GM21447 (cell line): Measurements from ENCODE around the gene AMOTL1.
"Not testable (repeated sequence)": the region's sequence is repeated elsewhere in the genome, so short reads cannot be mapped to it uniquely, and the experiment has no call there.

Experiments used
- ATAC-seq: cut with Tn5 transposase; IDR thresholded peaks from one replicate; pipeline ENCODE4 v1.9.1; 2021; ENCODE audit not compliant: unreplicated experiment

The AMOTL1 gene

DNA sequence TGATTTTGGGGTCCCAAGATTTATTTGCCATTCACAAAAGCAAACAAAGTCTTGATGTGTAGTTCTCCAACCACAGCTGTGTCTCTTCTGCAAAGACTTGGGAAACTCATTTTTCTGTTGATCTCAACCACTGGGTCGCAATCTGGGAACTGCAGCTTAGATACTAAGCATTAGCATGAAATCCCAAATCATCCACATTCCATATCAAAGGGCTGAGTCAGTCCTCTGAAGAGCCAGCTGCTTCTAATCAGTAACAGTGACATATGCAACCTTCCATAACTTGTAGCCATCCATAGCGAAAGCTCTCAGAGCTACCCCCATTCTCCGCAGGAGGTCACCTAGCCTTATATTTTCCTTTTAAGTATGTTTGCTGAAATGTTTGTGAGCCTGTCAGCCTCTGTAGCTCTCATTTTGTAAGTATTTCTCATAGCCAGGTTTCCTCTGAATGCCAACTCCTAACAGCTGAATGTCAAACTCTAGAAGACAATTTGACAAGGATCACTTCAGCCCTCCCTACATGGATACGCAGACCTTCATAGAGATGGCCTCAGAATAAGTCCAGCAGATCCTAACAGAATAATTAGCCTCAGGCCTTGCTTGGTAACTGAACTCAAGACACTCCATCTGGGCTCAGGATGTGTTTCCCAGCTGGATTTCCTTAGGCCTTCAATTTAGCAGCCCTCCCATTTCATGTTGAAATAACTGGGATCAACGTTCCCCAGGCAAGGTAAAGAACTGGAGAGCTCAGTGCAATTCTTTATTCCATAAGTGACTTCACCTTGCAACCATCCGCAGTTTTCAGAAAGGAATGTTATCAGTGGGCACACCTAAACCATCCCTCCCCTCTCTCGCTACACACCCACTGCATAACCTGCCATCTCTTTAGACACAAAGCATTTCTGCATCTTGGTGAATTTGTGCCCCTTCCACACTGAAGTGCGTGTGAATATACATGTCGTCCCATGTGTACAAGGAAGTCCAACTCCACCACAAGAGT is 44.9 kb downstream of the AMOTL1 start:
- ATAC-seq = not testable (repeated sequence)

DNA sequence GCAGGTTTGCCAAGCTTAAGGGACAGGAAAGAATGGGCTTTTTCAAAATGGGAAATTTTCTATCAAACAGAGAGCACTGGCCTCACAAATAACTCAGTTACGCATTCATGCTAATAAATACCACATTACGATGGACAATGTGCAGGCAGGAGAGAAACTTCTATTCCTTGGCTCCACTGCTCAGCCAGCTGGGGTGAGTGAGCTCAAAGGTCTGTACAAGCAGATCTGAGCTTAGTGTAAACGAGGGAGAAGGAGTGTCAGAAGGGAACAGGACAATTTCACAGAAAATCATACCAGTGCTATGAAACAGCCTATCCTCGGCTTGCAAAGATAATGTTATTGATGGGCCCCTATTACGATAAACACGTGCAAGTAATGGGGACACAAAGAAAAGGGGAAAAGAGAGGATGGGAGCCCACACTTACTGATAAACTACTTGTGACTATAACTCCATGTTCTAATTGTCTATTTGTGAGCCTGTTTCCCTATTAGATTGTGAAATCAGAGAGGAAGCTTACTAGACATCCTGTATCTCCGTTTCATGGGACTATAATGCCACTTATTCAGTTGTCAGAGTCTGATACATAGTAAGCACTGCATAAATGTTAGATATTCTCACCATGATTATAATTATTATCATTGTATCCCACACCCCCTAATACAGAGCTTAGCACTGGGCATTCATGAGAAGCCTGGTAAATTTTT is 46.3 kb downstream of the AMOTL1 start:
- no peak for ATAC-seq

DNA sequence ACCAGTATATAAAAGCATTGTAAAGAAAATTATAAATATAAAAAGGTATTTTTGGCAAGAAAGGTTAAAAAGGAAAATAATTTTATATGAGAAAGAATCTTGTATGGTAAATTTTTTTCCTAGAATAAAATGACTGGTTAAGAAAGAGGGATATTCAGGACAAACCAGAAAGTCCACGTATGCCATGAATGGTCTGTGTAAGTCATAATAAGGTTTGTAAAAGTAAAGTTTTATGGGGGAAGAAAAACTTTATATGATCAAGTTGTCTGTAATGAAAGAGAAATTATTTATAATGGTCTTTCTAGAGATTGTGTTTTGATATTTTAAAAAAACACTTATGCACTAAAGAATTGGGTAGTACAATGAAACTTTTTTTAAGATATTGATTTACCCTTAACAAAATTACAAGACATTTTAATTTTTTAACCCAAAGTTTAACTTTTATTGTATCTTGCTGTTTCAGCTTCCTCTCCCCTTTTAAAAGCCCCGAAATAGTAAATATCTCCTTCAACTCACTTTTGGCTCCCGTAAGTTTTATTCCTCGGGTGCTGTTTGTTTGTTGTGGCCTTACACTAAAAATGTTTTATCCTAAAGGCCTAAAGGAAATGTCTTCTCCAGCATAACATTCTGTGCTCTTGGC is 47.7 kb downstream of the AMOTL1 start:
- no peak for ATAC-seq

DNA sequence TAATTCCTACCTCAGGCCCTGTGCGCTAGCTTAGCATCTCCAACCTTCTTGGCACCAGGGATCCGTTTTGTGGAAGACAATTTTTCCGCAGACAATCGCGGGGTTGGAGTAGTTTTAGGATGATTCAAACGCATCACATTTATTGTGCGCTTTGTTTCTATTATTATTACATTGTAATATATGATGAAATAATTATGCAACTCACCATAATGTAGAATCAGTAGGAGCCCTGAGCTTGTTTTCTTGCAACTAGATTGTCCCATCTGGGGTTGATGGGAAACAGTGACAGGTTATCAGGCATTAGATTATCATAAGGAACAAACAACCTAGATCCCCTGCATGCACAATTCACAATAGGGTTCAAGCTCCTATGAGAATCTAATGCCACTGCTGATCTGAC is 52.3 kb downstream of the AMOTL1 start:
- ATAC-seq = no peak

DNA sequence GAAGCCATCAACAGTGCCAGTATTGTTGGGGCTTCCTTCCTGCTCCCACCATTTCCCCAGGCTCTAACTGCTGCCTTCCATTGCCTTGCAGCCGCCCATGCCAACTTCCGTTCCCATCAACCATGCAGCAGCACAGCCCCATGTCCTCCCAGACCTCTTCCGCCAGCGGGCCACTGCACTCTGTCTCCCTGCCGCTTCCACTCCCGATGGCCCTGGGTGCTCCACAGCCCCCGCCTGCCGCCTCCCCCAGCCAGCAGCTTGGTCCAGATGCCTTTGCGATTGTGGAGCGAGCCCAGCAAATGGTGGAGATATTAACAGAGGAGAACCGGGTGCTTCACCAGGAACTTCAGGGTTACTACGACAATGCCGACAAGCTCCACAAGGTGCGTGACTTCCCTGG is 53.3 kb downstream of the AMOTL1 start:
- no peak for ATAC-seq

DNA sequence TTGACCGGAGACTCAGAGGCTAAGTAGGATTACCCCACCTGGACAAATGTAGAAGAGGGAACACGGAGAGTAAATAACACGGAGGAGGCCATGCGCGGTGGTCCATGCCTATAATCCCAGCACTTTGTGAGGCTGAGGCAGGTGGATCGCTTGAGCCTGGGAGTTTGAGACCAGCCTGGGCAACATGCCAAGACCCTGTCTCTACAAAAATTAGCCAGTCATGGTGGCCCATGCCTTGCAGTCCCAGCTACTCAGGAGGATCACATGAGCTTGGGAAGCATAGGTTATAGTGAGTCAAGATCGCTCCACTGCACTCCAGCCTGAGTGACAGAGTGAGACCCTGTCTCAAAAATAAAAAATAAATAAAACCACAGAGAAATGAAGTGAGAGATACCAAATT is 53.9 kb downstream of the AMOTL1 start:
- ATAC-seq = no peak

DNA sequence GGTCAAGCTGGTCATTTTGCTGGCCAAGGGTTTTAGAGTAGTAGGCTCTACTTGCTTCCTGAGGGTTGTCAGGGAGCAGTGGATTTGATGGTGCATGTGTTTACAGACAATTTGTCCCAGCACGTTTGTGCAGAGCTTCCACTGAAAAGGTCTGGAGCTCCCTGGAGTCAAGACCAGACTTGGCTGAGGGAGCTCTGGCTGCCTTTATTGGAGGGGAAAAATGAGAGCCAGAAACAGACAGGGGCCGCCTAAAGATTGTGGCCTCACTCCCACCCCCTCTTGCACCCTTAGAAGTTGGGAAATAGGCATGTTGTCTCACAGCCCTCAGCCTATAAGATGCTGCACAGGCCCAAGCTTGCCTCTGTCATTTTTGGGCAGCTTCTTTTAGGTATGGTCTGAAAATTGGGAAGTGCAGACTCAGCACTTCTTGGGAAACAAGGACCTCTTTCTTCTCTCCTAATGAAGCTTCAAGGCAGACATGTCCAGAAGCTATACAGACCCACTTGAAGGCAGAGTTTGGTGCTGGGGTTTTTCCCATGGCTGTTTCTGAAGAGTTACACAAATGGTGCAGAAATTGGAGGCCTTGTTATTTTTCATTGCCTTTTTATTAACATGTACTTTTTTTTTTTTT is 55.1 kb downstream of the AMOTL1 start:
- no peak for ATAC-seq

DNA sequence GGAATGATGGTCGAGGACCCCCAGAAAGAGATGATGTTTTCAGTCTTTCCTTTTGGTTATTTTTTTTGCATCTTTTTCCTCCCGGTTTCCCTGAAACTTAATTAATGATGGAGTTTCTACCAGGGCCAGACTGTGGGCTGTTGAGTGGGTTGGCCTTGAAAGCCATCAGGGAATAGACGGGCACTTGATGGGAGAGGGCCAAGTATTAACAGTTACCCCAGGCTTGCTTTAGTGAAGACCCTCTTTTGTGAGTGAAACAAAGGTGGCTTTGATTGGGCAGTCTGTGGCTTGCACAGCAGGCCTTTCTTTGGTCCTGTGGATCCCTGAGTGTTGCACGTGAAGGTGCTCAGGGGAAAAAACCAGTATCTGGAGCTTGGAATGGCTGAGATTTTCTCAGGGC is 56.9 kb downstream of the AMOTL1 start:
- no peak for ATAC-seq

DNA sequence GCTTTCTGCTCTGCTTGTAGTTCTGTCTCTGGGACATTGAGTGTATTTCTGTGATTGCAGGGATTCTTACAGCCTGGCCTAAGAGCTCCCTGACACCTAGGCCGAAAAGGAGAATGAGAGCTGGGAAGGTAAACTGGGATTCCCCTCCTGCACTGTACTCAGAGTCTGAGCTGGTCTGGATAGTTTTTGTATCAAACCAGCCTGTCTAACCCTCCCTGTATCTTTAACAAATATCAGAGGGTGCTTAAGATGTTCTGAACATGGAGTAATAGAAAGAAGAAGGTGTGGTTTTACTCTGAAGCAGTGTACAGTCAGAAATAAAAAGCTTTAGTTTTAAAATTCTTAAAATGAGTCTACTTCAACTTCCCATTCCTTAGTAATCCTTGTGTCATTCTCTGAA is 57.3 kb downstream of the AMOTL1 start:
- no peak for ATAC-seq

DNA sequence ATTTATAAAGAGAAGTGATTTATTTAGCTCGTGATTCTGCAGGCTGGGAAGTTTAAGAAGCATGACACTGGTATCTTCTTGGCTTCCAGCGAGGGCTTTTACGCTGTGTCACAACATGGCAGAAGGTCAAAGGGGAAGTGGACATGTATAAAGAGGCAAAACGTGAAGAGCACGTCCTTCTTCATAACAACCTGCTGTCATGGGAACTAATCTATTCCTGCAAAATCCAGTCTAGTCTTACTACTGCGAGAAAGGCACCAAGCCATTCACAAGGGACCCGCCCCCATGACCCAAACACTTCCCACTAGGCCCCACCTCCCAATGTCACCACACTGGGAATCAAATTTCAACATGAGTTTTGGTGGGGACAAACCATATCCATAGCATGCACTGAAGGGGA is 58.3 kb downstream of the AMOTL1 start:
- ATAC-seq = no peak

DNA sequence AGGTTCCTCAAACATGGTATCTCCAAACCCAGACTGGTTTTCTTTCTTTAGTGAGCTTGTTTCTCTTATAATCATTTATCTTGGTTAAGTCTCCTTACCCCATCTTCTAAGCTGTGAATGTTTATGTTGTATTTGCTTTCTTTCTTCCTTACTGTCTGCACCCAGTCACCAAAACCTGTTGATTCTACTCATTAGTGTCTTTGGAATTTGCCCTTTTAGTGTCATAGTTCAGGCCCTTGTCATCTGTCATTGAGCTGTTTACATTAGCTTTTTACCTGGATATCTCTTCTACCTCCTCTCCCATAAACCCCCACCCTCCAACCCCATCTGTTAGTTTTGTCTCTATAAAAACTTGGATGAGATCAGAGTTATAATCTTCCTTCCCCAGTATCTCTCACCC is 59.9 kb downstream of the AMOTL1 start:
- ATAC-seq = no peak

DNA sequence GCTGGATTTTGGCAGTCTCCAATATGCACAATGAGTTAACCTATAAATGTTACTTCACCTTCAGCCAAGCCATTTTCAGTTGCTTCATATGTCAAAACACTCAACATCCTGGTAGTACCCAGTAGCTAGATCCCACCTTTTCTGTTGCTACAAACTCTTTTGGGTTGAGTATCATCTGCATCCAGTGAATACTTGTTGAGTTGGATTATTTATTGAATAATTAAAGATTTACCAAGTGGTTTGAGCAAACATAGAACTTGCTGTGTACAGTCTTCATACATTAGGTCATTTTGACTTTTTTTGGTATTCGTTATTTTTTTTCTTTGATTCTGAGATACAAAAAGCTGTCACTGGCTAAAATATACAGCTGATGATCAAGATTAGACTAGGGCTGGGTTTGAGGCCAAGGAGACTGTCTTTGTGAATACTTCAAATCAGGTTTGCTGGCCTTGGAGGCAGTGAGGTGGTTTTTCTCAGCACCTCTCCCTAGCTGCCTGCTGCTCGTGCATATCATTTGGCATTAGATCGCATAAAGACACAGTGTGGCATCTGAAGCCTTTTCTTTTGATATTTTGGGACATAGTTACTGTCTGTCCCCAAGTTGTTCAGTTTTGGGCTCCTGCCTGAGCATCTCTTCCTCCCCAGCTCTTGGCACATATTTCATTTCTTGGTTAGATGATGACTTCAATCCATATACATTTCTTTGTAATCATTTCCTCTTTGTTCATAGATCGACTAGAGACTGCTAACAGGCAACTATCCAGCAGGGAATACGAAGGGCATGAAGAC is 62.8 kb downstream of the AMOTL1 start:
- ATAC-seq = no peak

DNA sequence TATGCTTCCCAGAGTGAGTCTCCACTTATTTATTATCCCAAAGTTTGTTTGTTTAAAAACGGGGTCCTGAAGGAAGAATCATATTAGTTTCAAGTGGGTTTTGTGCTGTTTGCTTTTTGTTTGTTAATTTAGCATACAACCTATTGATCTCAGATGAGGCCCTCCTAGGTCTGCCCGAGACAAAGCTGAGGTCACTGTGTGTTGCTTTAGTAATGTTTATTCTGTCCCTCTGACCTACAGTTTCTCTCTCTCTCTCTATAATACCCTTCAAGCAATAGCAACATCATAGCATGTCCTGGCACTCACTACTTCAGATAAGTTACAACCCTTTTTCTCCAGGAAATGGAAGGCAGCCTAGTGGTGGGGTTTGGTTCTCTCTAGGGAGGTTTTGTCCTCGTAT is 63.4 kb downstream of the AMOTL1 start:
- ATAC-seq = no peak

DNA sequence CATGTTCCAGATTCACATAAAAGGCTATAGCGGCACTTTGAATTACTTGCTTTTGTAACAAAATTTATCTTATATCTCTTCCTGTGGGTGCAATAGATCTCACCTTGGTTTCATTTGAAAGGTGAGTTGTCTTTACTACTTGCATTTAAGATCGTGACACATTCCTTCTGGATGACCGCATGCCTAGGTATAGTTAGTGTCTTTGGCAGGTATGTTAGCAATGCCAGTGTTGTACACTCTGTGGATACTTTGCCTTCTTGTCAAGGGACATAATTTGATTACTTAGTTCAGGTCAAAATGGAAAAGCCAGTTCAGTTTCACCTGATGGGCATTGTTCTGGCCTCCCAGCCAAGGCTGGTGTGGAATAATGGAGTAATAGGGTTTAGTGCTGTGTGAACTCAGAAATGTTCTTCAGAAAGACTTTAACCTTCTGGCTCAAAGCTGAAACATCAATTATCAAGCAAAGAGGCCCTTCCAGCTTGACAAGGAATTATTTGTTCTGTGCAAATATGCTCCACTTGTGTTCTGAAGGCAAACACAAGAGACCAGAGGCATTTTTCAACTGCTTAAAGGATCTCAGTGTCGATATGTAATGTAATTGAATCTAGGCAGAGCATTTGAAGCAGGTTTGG is 64.6 kb downstream of the AMOTL1 start:
- no peak for ATAC-seq

DNA sequence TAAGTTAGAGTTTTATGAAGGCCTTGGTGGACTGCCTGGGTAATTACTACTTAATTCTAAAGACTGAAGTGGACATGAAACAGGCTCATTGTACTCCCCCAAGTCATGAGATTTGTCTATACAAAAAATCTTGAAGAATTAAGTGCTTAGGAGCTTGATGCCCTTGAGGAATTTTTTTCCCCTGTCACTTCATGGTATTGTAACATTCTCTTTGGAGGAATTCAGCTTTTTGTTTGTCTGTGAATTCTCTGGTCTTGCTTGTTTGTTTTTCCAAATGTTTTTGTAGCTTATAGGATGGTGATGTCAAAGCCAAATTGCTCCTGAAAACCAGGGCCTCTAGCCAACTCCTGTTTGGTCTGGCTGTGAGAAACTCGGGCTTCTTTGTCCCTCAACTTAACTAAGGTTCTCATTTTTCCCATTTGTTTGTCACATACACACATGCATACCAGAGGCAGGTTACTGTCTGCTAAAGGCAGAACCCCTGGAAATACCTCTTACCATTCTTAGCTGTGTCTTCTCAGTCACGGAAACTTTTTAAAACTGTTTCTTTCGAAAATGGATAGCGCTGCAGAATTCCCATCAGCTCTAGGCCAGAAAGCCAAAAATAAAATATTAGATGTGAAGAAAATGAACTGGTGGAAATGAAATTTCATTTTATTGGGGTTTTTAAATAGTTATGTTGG is 66.9 kb downstream of the AMOTL1 start:
- no peak for ATAC-seq

DNA sequence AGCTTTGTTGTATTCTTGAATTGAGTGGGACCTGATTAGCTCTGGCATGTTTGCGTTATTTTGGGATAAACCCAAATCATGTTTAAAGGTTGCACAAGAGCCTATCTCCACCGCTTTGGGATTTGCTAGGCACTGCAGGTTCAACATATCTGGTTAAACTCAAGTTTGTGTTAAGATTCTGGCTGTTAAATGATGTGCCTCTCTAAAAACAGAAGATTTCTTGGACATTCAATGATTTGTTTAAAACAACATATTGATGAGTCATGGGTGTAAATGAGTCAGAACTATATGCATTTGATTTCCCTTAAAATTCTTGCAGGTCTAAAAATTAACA is 67.4 kb downstream of the AMOTL1 start:
- no peak for ATAC-seq

DNA sequence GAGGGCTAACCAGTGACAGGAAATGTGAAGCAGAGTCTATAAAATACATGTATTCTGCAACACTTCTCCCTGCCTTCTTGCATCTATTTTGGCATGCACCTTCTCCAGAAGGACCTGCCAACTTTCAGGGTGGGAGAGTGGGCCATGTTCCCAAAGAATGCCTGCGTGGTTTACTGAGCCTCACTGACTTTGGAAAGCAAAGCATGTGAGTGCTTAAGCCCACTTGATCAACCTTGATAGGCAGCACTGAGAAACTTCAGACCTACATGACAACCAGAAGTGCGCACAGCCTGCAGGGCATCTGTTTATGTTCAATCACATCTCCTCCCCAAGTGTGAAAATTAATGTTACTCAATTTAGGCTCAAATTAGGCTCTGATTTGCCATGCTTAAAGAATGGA is 69.2 kb downstream of the AMOTL1 start:
- no peak for ATAC-seq

DNA sequence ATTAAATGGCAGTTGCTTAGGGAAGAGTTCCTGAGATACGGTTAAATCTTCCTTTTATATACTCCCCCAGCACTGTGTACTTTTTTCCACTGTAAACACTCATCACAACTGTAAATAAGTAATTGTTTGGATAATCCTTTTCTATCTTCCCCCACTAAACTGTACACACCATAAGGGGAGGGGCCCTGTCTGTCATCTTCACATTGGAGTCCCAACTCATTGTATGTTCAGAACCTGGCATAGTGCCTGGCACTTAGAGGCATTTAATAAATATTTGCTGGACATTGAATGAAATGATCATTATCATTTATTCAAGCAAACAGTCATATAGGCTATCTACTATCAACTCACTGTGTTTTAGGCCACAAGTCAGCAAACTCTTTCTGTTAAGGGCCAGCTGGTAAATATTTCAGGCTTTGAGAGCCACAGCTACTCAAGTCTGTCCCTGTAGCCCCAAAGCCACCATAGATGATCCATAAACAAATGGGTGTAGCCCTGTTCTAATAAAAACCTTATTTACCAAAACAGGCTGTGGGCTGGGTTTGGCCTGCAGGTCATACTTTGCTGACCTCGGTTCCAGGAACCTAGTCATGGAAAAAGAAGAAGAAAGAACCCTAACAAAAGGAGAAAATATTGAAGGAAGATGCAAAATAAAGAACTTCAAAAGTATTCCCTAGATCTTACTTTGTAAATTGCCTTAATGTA is 70.0 kb downstream of the AMOTL1 start:
- ATAC-seq = no peak

DNA sequence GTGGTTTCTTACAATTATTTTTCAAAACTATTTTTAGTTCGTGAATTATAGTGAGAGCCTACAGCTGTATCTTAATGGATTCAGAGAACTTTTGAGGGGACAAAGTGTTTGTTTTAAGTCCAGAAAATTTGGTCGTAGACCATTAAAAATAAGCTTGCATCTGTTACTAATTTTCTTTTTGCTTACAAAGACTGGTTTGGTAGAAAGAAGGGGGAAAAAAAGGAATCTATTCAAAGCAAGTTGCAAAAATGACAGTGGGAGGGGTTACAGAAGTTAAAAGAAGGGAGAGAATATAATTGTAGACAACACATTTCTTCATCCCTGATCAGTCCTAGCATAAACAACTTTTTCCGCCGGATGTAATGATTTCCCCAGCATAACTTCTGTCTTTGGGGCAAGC is 72.1 kb downstream of the AMOTL1 start:
- no peak for ATAC-seq
